ENCODE data around the gene TMEM198.

- TF ChIP-seq SIN3A (IDR thresholded peaks at IDR 0.05; ENCODE audit: borderline replicate concordance, insufficient read depth, low read depth, low read length) (no peak), POLR2AphosphoS5 (IDR thresholded peaks at IDR 0.05; ENCODE audit: low read depth, low read length) (no peak), CTCF (IDR thresholded peaks at IDR 0.05) (no peak), TCF7L2 (IDR thresholded peaks at IDR 0.05; ENCODE audit: low read depth, low read length) (no peak), REST (IDR thresholded peaks at IDR 0.05; ENCODE audit: insufficient read depth in 1 of 2, low read depth in 2 of 2, low read length in 1 of 2) (peak in 1 of 2 experiments; percentile 41; a peak in 1 of 4 replicates)
Measured at GRCh38 chr2:219519526-219519916, 24.3 kb upstream of the TMEM198 start.
